Muscle of leg (tissue), 11 donors: ENCODE measurements around the gene EHD2. TPM values are rescaled to one million over a fixed set of nuclear protein-coding genes. Genes with fewer than 3 reads are reported as not detected.

Source experiments
- DNase-seq: peaks from one replicate; pipeline ENCODE4 v3.0.0; 2013
- H3K27ac ChIP-seq: one replicate; pipeline ENCODE4 v1.5.1; 2013; ENCODE audit warnings: mild to moderate bottlenecking, low read length, control low read depth
- H3K27me3 ChIP-seq: one replicate; pipeline ENCODE4 v1.6.1; 2013; ENCODE audit warnings: low read length; ENCODE audit not compliant: control insufficient read depth, insufficient read depth
- H3K36me3 ChIP-seq: one replicate; pipeline ENCODE4 v1.6.1; 2013; ENCODE audit warnings: low read length; ENCODE audit not compliant: control insufficient read depth, insufficient read depth
- H3K4me1 ChIP-seq: one replicate; pipeline ENCODE4 v1.6.1; 2013; ENCODE audit warnings: low read length; ENCODE audit not compliant: control insufficient read depth, insufficient read depth
- H3K4me3 ChIP-seq: one replicate; pipeline ENCODE4 v1.5.1; 2013; ENCODE audit warnings: low read length, control low read depth
- H3K9me3 ChIP-seq: replicated peaks from 2 replicates; pipeline ENCODE4 v1.6.1; 2013; ENCODE audit warnings: low read depth, low read length; ENCODE audit not compliant: control insufficient read depth
- WGBS: methylation state at CpG from one replicate; pipeline ENCODE4 v1.1.5; 2013; ENCODE audit warnings: missing lambda C conversion rate; ENCODE audit not compliant: insufficient coverage; 5-methylcytosine and 5-hydroxymethylcytosine counted together
- polyA plus RNA-seq, 8 donors: library from polyadenylated mRNA; unstranded; fragments of 120-200 nt; gene quantifications; one replicate each; pipeline versions ENCODE4 v1.2.1 to v1.2.3, GENCODE V29; 2013; ENCODE audit warnings: inconsistent platforms in 1 of 8, low replicate concordance in 1 of 8; ENCODE audit not compliant: insufficient read length in 8 of 8, insufficient read depth in 1 of 8
- total RNA-seq: library from RNA; stranded (reverse); fragments of 120-200 nt; gene quantifications from one replicate; pipeline ENCODE4 v1.2.4, GENCODE V29; 2013

Gene EHD2
- total and polyA plus RNA-seq, 9 donors, result 30.5 to 158 (median 124) TPM

GRCh38 chr19:47675271-47675670, 38.0 kb upstream of the EHD2 start:
- Histone ChIP-seq H3K27me3 (no peaks in the 10 kb centered on the region), H3K9me3 (no peaks in the 10 kb centered on the region), H3K27ac (no peak overlapping the region), H3K36me3 (peaks cover 50% of the 10 kb centered on the region), H3K4me1 (no peaks in the 10 kb centered on the region), H3K4me3 (no peak overlapping the region)
- 90% methylated on average over 11 of the region's 12 CpGs for WGBS
- no peak for DNase-seq

- no peaks in the 10 kb centered on the region for H3K9me3 ChIP-seq
- no peak overlapping the region for H3K27ac ChIP-seq
- no peaks in the 10 kb centered on the region for H3K4me1 ChIP-seq
- no peak for DNase-seq
- H3K4me3 ChIP-seq, result no peak overlapping the region
- H3K36me3 ChIP-seq, result peaks cover 47% of the 10 kb centered on the region
- no peaks in the 10 kb centered on the region for H3K27me3 ChIP-seq
- WGBS, result 73% methylated on average over 7 of the region's 8 CpGs
These were observed 37.4 kb upstream of the EHD2 start for GRCh38 chr19:47675859-47676258.

GRCh38 chr19:47676811-47677210, 36.4 kb upstream of the EHD2 start:
- no peak for DNase-seq
- H3K9me3 ChIP-seq, result no peaks in the 10 kb centered on the region
- 92% methylated on average over 5 of the region's 8 CpGs for WGBS
- no peak overlapping the region for H3K4me3 ChIP-seq
- no peaks in the 10 kb centered on the region for H3K4me1 ChIP-seq
- no peak overlapping the region for H3K27ac ChIP-seq
- peaks cover 50% of the 10 kb centered on the region for H3K36me3 ChIP-seq
- H3K27me3 ChIP-seq, result no peaks in the 10 kb centered on the region

GRCh38 chr19:47679251-47679900, 33.8 kb upstream of the EHD2 start:
- peaks cover 37% of the 10 kb centered on the region for H3K36me3 ChIP-seq
- H3K9me3 ChIP-seq, result no peaks in the 10 kb centered on the region
- no peak for DNase-seq
- H3K27me3 ChIP-seq, result no peaks in the 10 kb centered on the region
- H3K4me1 ChIP-seq, result no peaks in the 10 kb centered on the region
- H3K27ac ChIP-seq, result no peak overlapping the region
- H3K4me3 ChIP-seq, result no peak overlapping the region
- 91% methylated on average over 25 of the region's 30 CpGs for WGBS

GRCh38 chr19:47679922-47680857, 33.0 kb upstream of the EHD2 start:
- H3K36me3 ChIP-seq, result peaks cover 36% of the 10 kb centered on the region
- WGBS, result 95% methylated on average over 90 of the region's 90 CpGs
- H3K27ac ChIP-seq, result no peak overlapping the region
- DNase-seq, result no peak
- H3K9me3 ChIP-seq, result no peaks in the 10 kb centered on the region
- H3K4me3 ChIP-seq, result no peak overlapping the region
- no peaks in the 10 kb centered on the region for H3K4me1 ChIP-seq
- H3K27me3 ChIP-seq, result no peaks in the 10 kb centered on the region

- no peaks in the 10 kb centered on the region for H3K9me3 ChIP-seq
- H3K4me1 ChIP-seq, result no peaks in the 10 kb centered on the region
- no peak overlapping the region for H3K27ac ChIP-seq
- H3K36me3 ChIP-seq, result peaks cover 37% of the 10 kb centered on the region
- H3K4me3 ChIP-seq, result no peak overlapping the region
- no peaks in the 10 kb centered on the region for H3K27me3 ChIP-seq
- DNase-seq, result no peak
- WGBS, result 91% methylated on average over 22 of the region's 34 CpGs
These were observed 32.3 kb upstream of the EHD2 start for GRCh38 chr19:47680858-47681332.

- no peak for DNase-seq
- Histone ChIP-seq H3K9me3 (no peaks in the 10 kb centered on the region), H3K4me3 (no peak overlapping the region), H3K4me1 (no peaks in the 10 kb centered on the region), H3K36me3 (peaks cover 39% of the 10 kb centered on the region), H3K27ac (no peak overlapping the region), H3K27me3 (no peaks in the 10 kb centered on the region)
- whole genome bisulfite sequencing, result 77% methylated on average over 6 of the region's 6 CpGs
These were observed 31.8 kb upstream of the EHD2 start for GRCh38 chr19:47681388-47681787.

- H3K27me3 ChIP-seq, result no peaks in the 10 kb centered on the region
- WGBS, result 89% methylated on average over 20 of the region's 23 CpGs
- no peak for DNase-seq
- no peaks in the 10 kb centered on the region for H3K4me1 ChIP-seq
- no peaks in the 10 kb centered on the region for H3K9me3 ChIP-seq
- no peak overlapping the region for H3K4me3 ChIP-seq
- H3K36me3 ChIP-seq, result peaks cover 36% of the 10 kb centered on the region
- H3K27ac ChIP-seq, result no peak overlapping the region
These were observed 31.3 kb upstream of the EHD2 start for GRCh38 chr19:47681936-47682335.

GRCh38 chr19:47682939-47683338, 30.3 kb upstream of the EHD2 start:
- no peak for DNase-seq
- no peaks in the 10 kb centered on the region for H3K27me3 ChIP-seq
- no peak overlapping the region for H3K4me3 ChIP-seq
- no peaks in the 10 kb centered on the region for H3K9me3 ChIP-seq
- peaks cover 36% of the 10 kb centered on the region for H3K36me3 ChIP-seq
- 67% methylated on average over 3 of the region's 6 CpGs for WGBS
- no peaks in the 10 kb centered on the region for H3K4me1 ChIP-seq
- no peak overlapping the region for H3K27ac ChIP-seq

- Histone ChIP-seq H3K27ac (no peak overlapping the region), H3K9me3 (no peaks in the 10 kb centered on the region), H3K27me3 (no peaks in the 10 kb centered on the region), H3K4me3 (no peak overlapping the region), H3K4me1 (no peaks in the 10 kb centered on the region), H3K36me3 (peaks cover 31% of the 10 kb centered on the region)
- WGBS, result 100% methylated on average over 1 of the region's 7 CpGs
- no peak for DNase-seq
These were observed 26.4 kb upstream of the EHD2 start for GRCh38 chr19:47686679-47687450.
